WTC11 (cell line): ENCODE measurements around the gene ZNF236. TPM values are rescaled to one million over a fixed set of nuclear protein-coding genes. Genes with fewer than 3 reads are reported as not detected.

Source experiments
- ATAC-seq: fragments of 200-7000 bp; cut with Tn5 transposase; 2 replicates; pipeline ENCODE4 v1.10.0; 2021; ENCODE audit warnings: mild to moderate bottlenecking, moderate library complexity
- CTCF ChIA-PET: fragments of 300-600 bp; sonication (Branson Sonifier 250); formaldehyde crosslinking; loops from one replicate; lab custom pipeline; 2021; ENCODE audit warnings: antibody characterized with exemption; lab: Charles Lee
- POLR2A ChIA-PET: fragments of 350-600 bp; sonication (Branson Sonifier 250); formaldehyde crosslinking; loops from one replicate; lab custom pipeline; 2021; ENCODE audit warnings: antibody characterized with exemption; lab: Charles Lee
- DNase-seq: peaks from one replicate; pipeline ENCODE4 v3.0.0; 2021; ENCODE audit warnings: low spot score
- H3K27ac Mint-ChIP-seq: 2 replicates; pipeline ENCODE4 v1.8.0; 2021; ENCODE audit warnings: mixed read lengths
- H3K27me3 Mint-ChIP-seq: 2 replicates; pipeline ENCODE4 v1.8.0; 2021; ENCODE audit warnings: low read depth, mild to moderate bottlenecking, moderate library complexity, mixed read lengths
- H3K36me3 Mint-ChIP-seq: 2 replicates; pipeline ENCODE4 v1.8.0; 2021; ENCODE audit warnings: mixed read lengths
- H3K4me1 Mint-ChIP-seq: 2 replicates; pipeline ENCODE4 v1.8.0; 2022; ENCODE audit warnings: mixed read lengths
- H3K4me3 Mint-ChIP-seq: 2 replicates; pipeline ENCODE4 v1.8.0; 2021; ENCODE audit warnings: mild to moderate bottlenecking, moderate library complexity, mixed read lengths
- H3K9me3 Mint-ChIP-seq: 2 replicates; pipeline ENCODE4 v1.8.0; 2021; ENCODE audit warnings: mixed read lengths
- CTCF ChIP-seq: fragments of 200-600 bp; IDR thresholded peaks from 2 replicates; pipeline ENCODE4 v1.8.0; 2022; ENCODE audit warnings: antibody characterized with exemption
- E2F1 ChIP-seq: sonication (generic); formaldehyde crosslinking; IDR thresholded peaks from 2 replicates; pipeline ENCODE4 v1.8.0; 2022; ENCODE audit warnings: mild to moderate bottlenecking, missing genetic modification reagents
- ERG ChIP-seq: fragments of 250-450 bp; sonication (Bioruptor Pico); IDR thresholded peaks from 2 replicates; pipeline ENCODE4 v1.8.0; 2021; ENCODE audit warnings: mild to moderate bottlenecking
- FOXP1 ChIP-seq: sonication (generic); formaldehyde crosslinking; IDR thresholded peaks from 2 replicates; pipeline ENCODE4 v1.8.0; 2022; ENCODE audit warnings: missing genetic modification reagents, mild to moderate bottlenecking, moderate library complexity, borderline replicate concordance
- HMGXB4 ChIP-seq: sonication (generic); formaldehyde crosslinking; IDR thresholded peaks from 2 replicates; pipeline ENCODE4 v1.8.1; 2023; ENCODE audit warnings: mild to moderate bottlenecking, moderate library complexity, missing genetic modification reagents
- JAZF1 ChIP-seq: fragments of 250-450 bp; sonication (Bioruptor Pico); IDR thresholded peaks from 2 replicates; pipeline ENCODE4 v1.9.0; 2021; ENCODE audit warnings: moderate library complexity, mild to moderate bottlenecking, inconsistent platforms
- NFYB ChIP-seq: sonication (generic); formaldehyde crosslinking; conservative IDR thresholded peaks from 2 replicates; pipeline ENCODE4 v1.8.0; 2022; ENCODE audit warnings: low read depth, missing genetic modification reagents
- RORB ChIP-seq: fragments of 250-450 bp; sonication (Bioruptor Pico); IDR thresholded peaks from 2 replicates; pipeline ENCODE4 v1.9.0; 2021; ENCODE audit warnings: mild to moderate bottlenecking
- SP1 ChIP-seq: sonication (generic); formaldehyde crosslinking; conservative IDR thresholded peaks from 2 replicates; pipeline ENCODE4 v1.8.1; 2022; ENCODE audit warnings: missing genetic modification reagents
- TP53 ChIP-seq: sonication (generic); formaldehyde crosslinking; IDR thresholded peaks from 2 replicates; pipeline ENCODE4 v1.8.1; 2023; ENCODE audit warnings: mild to moderate bottlenecking, missing genetic modification reagents
- ZBTB21 ChIP-seq: sonication (generic); formaldehyde crosslinking; IDR thresholded peaks from 2 replicates; pipeline ENCODE4 v1.8.1; 2023; ENCODE audit warnings: mild to moderate bottlenecking, missing genetic modification reagents, borderline replicate concordance
- ZBTB43 ChIP-seq: sonication (generic); formaldehyde crosslinking; IDR thresholded peaks from 2 replicates; pipeline ENCODE4 v1.8.1; 2023; ENCODE audit warnings: mild to moderate bottlenecking, missing genetic modification reagents
- ZNF121 ChIP-seq: sonication (generic); formaldehyde crosslinking; IDR thresholded peaks from 2 replicates; pipeline ENCODE4 v1.8.0; 2023; ENCODE audit warnings: missing genetic modification reagents
- ZNF219 ChIP-seq: sonication (generic); formaldehyde crosslinking; IDR thresholded peaks from 2 replicates; pipeline ENCODE4 v1.8.0; 2023; ENCODE audit warnings: missing genetic modification reagents, mild to moderate bottlenecking, borderline replicate concordance
- total RNA-seq: library from RNA; stranded (reverse); gene quantifications from 3 replicates; pipeline ENCODE4 v1.2.3, GENCODE V29; 2021

ZNF236 gene
- total RNA-seq, 1 experiment from 2014 or later = 19.9 TPM

GRCh38 chr18:76794326-76794725, 28.0 kb upstream of the ZNF236 start:
- DNase-seq (no peak), ATAC-seq (no peak)
- Mint-ChIP-seq H3K4me3 (no peak overlapping the region), H3K9me3 (peaks cover 59% of the 10 kb centered on the region), H3K27me3 (peaks cover 8% of the 10 kb centered on the region; the same call in 1 of the 2 replicates), H3K36me3 (peaks cover 51% of the 10 kb centered on the region), H3K4me1 (peaks cover 7% of the 10 kb centered on the region), H3K27ac (no peak overlapping the region)
- CTCF ChIA-PET = no interaction called here
- TF ChIP-seq RORB (CRISPR knock-in tag) (no peak), JAZF1 (CRISPR knock-in tag) (no peak), TP53 (CRISPR knock-in tag) (no peak), NFYB (CRISPR knock-in tag) (no peak)
- POLR2A ChIA-PET = no interaction called here

- peak; percentile 77 for DNase-seq
- POLR2A ChIA-PET = interaction anchor here (0.5 kb wide), 1 partner anchor 16 kb away, joined by 3 read pairs; no protein-coding TSS in a partner anchor
- peak overlapping the region; percentile 70 for H3K4me3 Mint-ChIP-seq
- H3K27me3 Mint-ChIP-seq = no peaks in the 10 kb centered on the region; the same call in 1 of the 2 replicates
- CTCF ChIA-PET = interaction anchor here (0.6 to 3.5 kb wide), 23 partner anchors 10 to 401 kb away, joined by 3 to 19 read pairs (median 4); no protein-coding TSS in a partner anchor
- TF ChIP-seq ZBTB43 (CRISPR knock-in tag) (0 out of 2 replicates have a peak, but pooled peaks have one; percentile 32), SP1 (CRISPR knock-in tag) (0 out of 2 replicates have a peak, but pooled peaks have one; percentile 13), NFYB (CRISPR knock-in tag) (no peak), HMGXB4 (CRISPR knock-in tag) (peak; percentile 55; the same call in 1 of the 2 replicates), ZNF121 (CRISPR knock-in tag) (0 out of 2 replicates have a peak, but pooled peaks have one; percentile 29), TP53 (CRISPR knock-in tag) (no peak), FOXP1 (CRISPR knock-in tag) (peak; percentile 46; the same call in 1 of the 2 replicates), E2F1 (CRISPR knock-in tag) (no peak), CTCF (peak; percentile 81), ERG (CRISPR knock-in tag) (no peak), ZBTB21 (CRISPR knock-in tag) (no peak), ZNF219 (CRISPR knock-in tag) (no peak)
- TF ChIP-seq, all 79 proteins: peak for 6
- H3K27ac Mint-ChIP-seq = no peak overlapping the region
- peaks cover 11% of the 10 kb centered on the region for H3K4me1 Mint-ChIP-seq
- H3K9me3 Mint-ChIP-seq = peaks cover 15% of the 10 kb centered on the region
- peak; percentile 92 for ATAC-seq
- H3K36me3 Mint-ChIP-seq = peaks cover 9% of the 10 kb centered on the region
Observed at GRCh38 chr18:76801567-76802505, 20.5 kb upstream of the ZNF236 start.
